HG03520 (cell line): ENCODE data around the gene KRT76.

Source experiments
- ATAC-seq: cut with Tn5 transposase; IDR thresholded peaks from one replicate; pipeline ENCODE4 v1.9.1; 2021; ENCODE audit warnings: mild to moderate bottlenecking, moderate library complexity; ENCODE audit not compliant: unreplicated experiment

The KRT76 gene

GRCh38 chr12:52776913-52777395 lies at the start of gene KRT76:
TSS of gene KRT76 (minus strand) at chr12:52777345. CDS start at chr12:52777291, 54 bp downstream.
- no peak for ATAC-seq

- ATAC-seq: no peak
Measured at GRCh38 chr12:52825961-52826360, 48.8 kb upstream of the KRT76 start.

DNA sequence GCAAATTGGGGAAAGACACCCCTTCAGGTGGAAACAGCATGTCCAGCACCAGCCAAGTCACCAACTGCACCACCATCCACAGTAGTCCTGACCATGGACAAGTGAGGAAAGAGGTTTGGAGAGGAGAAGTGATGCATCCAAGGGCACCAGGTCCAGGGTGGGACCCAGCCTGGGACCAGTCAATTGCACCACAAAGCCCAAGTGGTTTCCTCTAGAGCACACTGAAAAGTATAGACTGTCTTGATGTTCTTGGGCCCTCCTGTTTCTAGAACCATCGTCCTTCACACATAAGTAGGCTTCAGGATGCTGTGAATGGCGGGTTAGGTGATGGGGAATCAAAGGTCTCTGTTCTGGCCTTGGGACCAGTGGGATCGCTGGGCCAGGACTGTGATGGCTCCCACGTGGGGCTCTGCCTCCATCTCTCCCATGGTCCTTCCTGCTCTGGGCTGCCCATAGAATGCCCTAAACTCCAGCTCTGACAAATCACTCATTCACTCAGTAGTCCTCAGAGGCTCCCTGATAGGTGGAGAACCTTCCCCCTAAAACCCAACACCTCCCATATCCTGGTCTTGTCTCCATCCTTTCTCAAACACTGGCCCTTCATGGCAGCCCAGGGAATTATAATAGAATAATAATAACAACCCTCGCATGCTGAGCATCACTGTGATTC lies 47.7 kb upstream of the KRT76 start:
- no peak for ATAC-seq

DNA sequence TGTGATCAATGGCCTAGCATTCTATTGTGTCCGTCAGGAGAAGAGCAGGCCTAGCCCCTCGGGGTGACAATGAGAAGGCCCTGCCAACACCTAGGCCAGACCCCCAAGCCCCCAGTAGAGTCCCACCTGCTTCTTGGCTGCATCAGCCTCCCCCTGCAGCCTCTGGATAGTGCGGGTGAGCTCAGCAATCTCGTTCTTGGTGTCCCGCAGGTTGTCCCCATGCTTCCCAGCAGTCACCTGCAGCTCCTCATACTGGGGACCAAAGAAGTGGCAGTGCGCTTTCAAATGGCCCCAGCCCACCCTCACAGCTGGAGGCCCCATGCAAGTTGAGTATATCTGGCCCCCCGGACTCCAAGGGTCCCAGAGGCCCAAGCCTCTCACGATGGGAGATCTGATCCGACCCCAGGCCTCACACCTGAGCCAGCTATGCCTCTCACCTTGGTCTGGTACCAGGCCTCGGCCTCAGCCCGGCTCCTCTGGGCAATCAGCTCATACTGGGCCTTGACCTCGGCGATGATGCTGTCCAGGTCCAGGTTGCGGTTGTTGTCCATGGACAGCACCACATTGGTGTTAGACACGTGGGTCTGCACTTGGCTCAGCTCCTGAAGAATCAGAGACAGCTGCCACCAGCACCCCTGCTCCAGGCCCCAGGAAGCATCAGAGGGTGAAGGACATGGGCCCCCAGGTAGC lies 46.8 kb upstream of the KRT76 start:
- ATAC-seq: no peak

DNA sequence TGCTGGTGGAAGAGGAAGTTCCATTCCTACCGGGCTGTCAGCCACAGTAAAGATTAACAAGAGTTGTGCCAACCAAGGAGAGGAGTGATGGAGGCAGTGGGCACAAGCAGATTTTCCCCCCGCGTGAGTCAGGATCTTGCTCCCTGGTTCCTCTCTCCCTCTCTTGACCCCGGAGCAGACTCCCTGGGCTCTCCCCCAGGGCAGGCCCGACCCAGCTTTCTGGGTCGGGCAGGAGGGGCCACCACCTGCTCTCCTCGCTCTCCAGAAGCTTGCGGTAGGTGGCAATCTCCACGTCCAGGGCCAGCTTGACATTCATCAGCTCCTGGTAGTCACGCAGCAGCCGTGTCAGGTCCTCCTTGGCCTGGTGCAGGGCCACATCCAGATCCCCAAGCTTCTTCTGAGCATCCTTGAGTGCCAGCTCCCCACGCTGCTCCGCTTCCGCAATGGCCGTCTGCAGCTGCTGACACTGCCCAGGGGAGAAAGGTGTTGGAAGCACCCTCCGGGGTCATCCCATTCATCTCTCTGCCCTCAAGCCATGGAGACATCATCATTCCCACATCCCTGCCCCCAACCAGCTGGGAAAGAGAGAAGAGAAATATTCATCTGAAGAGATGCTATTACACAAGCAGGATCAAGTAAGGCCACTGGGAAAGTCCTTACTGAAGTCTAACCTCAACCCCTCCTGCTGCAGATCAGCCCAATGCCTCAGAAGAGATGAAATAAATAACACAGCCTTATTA lies 45.8 kb upstream of the KRT76 start:
- ATAC-seq: no peak

GRCh38 chr12:52821826-52822660 lies 44.9 kb upstream of the KRT76 start:
- no peak for ATAC-seq

- no peak for ATAC-seq
Measured at GRCh38 chr12:52821071-52821730, 44.1 kb upstream of the KRT76 start.

DNA sequence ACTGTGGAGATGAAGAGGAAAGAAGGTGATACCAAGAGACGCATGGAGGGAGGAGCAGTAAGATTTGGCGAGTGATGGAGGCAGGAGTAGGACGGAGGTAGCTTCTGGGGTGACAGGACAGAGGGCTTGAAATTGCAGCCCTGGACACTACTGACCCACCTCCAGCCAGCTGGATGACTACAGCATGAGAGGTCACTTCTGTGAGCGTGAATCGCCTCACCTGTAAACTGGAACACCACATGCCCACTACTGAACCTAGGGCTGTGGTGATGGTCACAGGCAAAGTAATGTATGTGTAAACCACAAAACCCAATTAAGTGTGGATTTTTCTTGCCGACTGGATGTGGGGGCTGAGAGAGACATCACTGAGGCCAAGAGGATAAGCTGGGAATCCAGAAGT lies 43.4 kb upstream of the KRT76 start:
- no peak for ATAC-seq

- no peak for ATAC-seq
Measured at GRCh38 chr12:52819731-52820510, 42.8 kb upstream of the KRT76 start.

GRCh38 chr12:52818887-52819420 lies 41.8 kb upstream of the KRT76 start:
- no peak for ATAC-seq

DNA sequence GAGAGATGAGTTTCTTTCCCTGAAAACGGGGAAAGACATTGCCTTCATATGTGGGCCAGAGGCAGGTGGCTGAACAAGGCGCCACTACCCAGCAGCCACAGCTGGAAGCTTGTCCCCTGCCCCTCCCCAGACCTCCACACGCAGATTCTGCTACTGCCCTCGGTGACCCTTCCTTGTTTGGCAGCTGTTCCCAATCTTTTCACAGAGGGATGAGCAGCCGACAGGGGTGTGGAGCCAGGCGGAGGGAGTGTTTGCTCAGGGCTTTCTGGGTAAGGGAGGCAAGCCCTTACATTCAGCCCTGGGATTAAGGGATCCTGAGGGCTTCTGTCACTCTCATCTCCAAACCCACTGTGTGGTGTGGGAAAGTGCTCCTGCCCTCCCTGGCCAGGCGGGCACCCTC lies 41.2 kb upstream of the KRT76 start:
- ATAC-seq: no peak

DNA sequence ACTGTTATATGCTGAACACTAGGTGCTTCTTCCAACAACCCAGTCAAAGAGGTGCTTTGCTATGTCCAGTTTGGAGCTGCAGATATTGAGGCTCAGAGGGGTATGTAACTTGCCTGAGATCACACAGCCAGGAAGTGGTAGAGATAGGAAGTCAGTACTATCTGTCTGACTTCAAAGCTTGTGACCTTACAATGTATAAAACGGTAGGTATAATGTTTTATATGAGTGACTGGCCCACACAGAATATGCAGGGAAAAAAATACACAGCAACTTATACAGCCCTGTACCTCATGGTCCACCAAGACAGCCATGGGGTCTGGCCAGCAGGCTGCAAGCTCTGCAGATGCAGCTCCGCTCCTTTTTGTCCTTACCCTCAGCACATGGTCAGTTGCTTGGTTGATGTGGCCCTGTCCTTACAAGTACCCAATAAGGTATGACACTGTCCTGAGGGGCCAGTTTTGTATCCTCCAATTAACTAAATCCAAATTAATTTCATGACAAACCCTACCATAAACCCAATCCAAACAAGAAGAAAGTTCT lies 40.6 kb upstream of the KRT76 start:
- no peak for ATAC-seq

DNA sequence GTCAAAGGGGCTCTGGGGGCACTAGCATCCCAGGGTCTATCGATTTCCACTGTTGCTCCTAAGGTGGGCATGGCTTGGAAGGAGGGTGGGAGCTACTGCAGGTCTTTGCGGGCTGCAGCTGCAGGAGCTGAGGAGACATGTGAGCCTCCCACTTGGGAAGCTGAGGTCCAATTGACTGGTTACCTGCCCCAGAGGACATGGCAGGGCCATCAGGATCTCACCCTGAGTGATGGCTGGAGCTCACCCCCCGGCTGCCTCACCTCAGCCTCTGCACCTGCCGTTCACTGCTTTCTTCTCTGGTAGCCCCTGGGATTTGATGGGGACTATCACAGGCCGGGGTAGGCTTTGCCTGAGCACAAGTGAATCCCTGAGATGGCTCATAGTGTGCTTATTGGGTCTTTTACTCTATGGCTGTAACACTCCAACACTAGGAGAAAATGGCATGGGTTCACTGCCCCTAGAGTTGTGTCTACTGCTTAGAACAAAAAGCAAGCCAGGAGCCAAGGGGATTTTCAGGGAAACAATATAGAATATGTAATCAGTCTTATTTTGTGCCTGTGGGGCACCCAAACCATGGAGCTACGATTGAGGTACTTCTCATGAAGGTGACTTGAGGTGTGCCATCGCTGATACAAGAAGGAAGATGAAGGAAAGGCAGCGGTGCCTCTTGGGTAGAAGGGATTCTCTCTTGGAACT lies 40.0 kb upstream of the KRT76 start:
- no peak for ATAC-seq

GRCh38 chr12:52815676-52816588 lies 38.8 kb upstream of the KRT76 start:
- no peak for ATAC-seq

DNA sequence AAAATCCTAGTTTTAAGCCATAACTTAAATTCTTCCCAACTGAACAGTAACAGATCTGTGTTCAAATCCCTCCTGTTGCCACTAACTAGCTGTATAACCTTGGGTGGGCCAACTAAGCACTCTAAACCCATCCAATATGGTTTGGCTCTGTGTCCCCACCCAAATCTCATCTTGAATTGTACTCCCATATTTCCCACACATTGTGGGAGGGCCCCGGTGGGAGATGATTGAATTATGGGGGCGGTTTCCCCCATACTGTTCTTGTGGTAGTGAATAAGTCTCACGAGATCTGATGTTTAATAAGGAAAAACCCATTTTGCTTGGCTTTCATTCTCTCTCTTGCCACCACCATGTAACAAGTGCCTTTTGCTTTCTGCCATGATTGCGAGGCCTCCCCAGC lies 38.0 kb upstream of the KRT76 start:
- ATAC-seq: no peak

GRCh38 chr12:52814710-52815155 lies 37.6 kb upstream of the KRT76 start:
- ATAC-seq: no peak
